WTC11 (cell line): ENCODE data around the gene YARS2. TPM values are rescaled to one million over a fixed set of nuclear protein-coding genes. Genes with fewer than 3 reads are reported as not detected.

Source experiments
- ATAC-seq: fragments of 200-7000 bp; cut with Tn5 transposase; 2 replicates; pipeline ENCODE4 v1.10.0; 2021; ENCODE audit warnings: mild to moderate bottlenecking, moderate library complexity
- CTCF ChIA-PET: fragments of 300-600 bp; sonication (Branson Sonifier 250); formaldehyde crosslinking; loops from one replicate; lab custom pipeline; 2021; ENCODE audit warnings: antibody characterized with exemption; lab: Charles Lee
- POLR2A ChIA-PET: fragments of 350-600 bp; sonication (Branson Sonifier 250); formaldehyde crosslinking; loops from one replicate; lab custom pipeline; 2021; ENCODE audit warnings: antibody characterized with exemption; lab: Charles Lee
- DNase-seq: peaks from one replicate; pipeline ENCODE4 v3.0.0; 2021; ENCODE audit warnings: low spot score
- H3K27ac Mint-ChIP-seq: 2 replicates; pipeline ENCODE4 v1.8.0; 2021; ENCODE audit warnings: mixed read lengths
- H3K27me3 Mint-ChIP-seq: 2 replicates; pipeline ENCODE4 v1.8.0; 2021; ENCODE audit warnings: low read depth, mild to moderate bottlenecking, moderate library complexity, mixed read lengths
- H3K36me3 Mint-ChIP-seq: 2 replicates; pipeline ENCODE4 v1.8.0; 2021; ENCODE audit warnings: mixed read lengths
- H3K4me1 Mint-ChIP-seq: 2 replicates; pipeline ENCODE4 v1.8.0; 2022; ENCODE audit warnings: mixed read lengths
- H3K4me3 Mint-ChIP-seq: 2 replicates; pipeline ENCODE4 v1.8.0; 2021; ENCODE audit warnings: mild to moderate bottlenecking, moderate library complexity, mixed read lengths
- H3K9me3 Mint-ChIP-seq: 2 replicates; pipeline ENCODE4 v1.8.0; 2021; ENCODE audit warnings: mixed read lengths
- CDX4 ChIP-seq: fragments of 250-450 bp; sonication (Bioruptor Pico); IDR thresholded peaks from 2 replicates; pipeline ENCODE4 v1.9.0; 2021; ENCODE audit warnings: moderate library complexity, mild to moderate bottlenecking, inconsistent platforms, borderline replicate concordance
- CREB1 ChIP-seq: sonication (generic); formaldehyde crosslinking; IDR thresholded peaks from 2 replicates; pipeline ENCODE4 v1.8.0; 2023; ENCODE audit warnings: mild to moderate bottlenecking, missing genetic modification reagents
- CREM ChIP-seq: sonication (generic); formaldehyde crosslinking; IDR thresholded peaks from 2 replicates; pipeline ENCODE4 v1.8.1; 2022; ENCODE audit warnings: mild to moderate bottlenecking, missing genetic modification reagents, moderate library complexity
- E2F1 ChIP-seq: sonication (generic); formaldehyde crosslinking; IDR thresholded peaks from 2 replicates; pipeline ENCODE4 v1.8.0; 2022; ENCODE audit warnings: mild to moderate bottlenecking, missing genetic modification reagents
- EMX1 ChIP-seq: fragments of 250-450 bp; sonication (Bioruptor Pico); IDR thresholded peaks from 2 replicates; pipeline ENCODE4 v1.8.0; 2021; ENCODE audit warnings: mild to moderate bottlenecking
- FOXP1 ChIP-seq: sonication (generic); formaldehyde crosslinking; IDR thresholded peaks from 2 replicates; pipeline ENCODE4 v1.8.0; 2022; ENCODE audit warnings: missing genetic modification reagents, mild to moderate bottlenecking, moderate library complexity, borderline replicate concordance
- GABPB1 ChIP-seq: sonication (generic); formaldehyde crosslinking; IDR thresholded peaks from 2 replicates; pipeline ENCODE4 v1.8.1; 2023; ENCODE audit warnings: mild to moderate bottlenecking, missing genetic modification reagents
- GRHL2 ChIP-seq: fragments of 250-450 bp; sonication (Bioruptor Pico); IDR thresholded peaks from 2 replicates; pipeline ENCODE4 v1.8.0; 2022; ENCODE audit warnings: mild to moderate bottlenecking, moderate library complexity; ENCODE audit not compliant: insufficient replicate concordance, severe bottlenecking
- NFE2L1 ChIP-seq: sonication (generic); formaldehyde crosslinking; IDR thresholded peaks from 2 replicates; pipeline ENCODE4 v1.8.1; 2023; ENCODE audit warnings: missing genetic modification reagents
- TEAD1 ChIP-seq: sonication (generic); formaldehyde crosslinking; IDR thresholded peaks from 2 replicates; pipeline ENCODE4 v1.8.0; 2022; ENCODE audit warnings: mild to moderate bottlenecking, missing genetic modification reagents
- TP53 ChIP-seq: sonication (generic); formaldehyde crosslinking; IDR thresholded peaks from 2 replicates; pipeline ENCODE4 v1.8.1; 2023; ENCODE audit warnings: mild to moderate bottlenecking, missing genetic modification reagents
- USF2 ChIP-seq: sonication (generic); formaldehyde crosslinking; IDR thresholded peaks from 2 replicates; pipeline ENCODE4 v1.8.1; 2023; ENCODE audit warnings: mild to moderate bottlenecking, missing genetic modification reagents, moderate library complexity
- ZNF138 ChIP-seq: sonication (generic); formaldehyde crosslinking; conservative IDR thresholded peaks from 2 replicates; pipeline ENCODE4 v1.8.1; 2022; ENCODE audit warnings: mild to moderate bottlenecking, moderate library complexity, missing genetic modification reagents
- ZNF281 ChIP-seq: sonication (generic); formaldehyde crosslinking; IDR thresholded peaks from 2 replicates; pipeline ENCODE4 v1.8.0; 2023; ENCODE audit warnings: mild to moderate bottlenecking, missing genetic modification reagents
- total RNA-seq: library from RNA; stranded (reverse); gene quantifications from 3 replicates; pipeline ENCODE4 v1.2.3, GENCODE V29; 2021
- TF ChIP-seq, protein P1 (sequence below): sonication (generic); formaldehyde crosslinking; IDR thresholded peaks from 2 replicates; pipeline ENCODE4 v1.8.1; 2022; ENCODE audit warnings: low read depth, mild to moderate bottlenecking, moderate library complexity, missing genetic modification reagents, borderline replicate concordance
- TF ChIP-seq, protein P2 (sequence below): fragments of 200-600 bp; IDR thresholded peaks from 2 replicates; pipeline ENCODE4 v1.8.0; 2022; ENCODE audit warnings: antibody characterized with exemption
- TF ChIP-seq, protein P3 (sequence below): sonication (generic); formaldehyde crosslinking; IDR thresholded peaks from 2 replicates; pipeline ENCODE4 v1.8.1; 2022; ENCODE audit warnings: mild to moderate bottlenecking, missing genetic modification reagents, moderate library complexity, borderline replicate concordance

YARS2 gene
- total RNA-seq, 1 experiment from 2014 or later: 41.4 TPM

DNA sequence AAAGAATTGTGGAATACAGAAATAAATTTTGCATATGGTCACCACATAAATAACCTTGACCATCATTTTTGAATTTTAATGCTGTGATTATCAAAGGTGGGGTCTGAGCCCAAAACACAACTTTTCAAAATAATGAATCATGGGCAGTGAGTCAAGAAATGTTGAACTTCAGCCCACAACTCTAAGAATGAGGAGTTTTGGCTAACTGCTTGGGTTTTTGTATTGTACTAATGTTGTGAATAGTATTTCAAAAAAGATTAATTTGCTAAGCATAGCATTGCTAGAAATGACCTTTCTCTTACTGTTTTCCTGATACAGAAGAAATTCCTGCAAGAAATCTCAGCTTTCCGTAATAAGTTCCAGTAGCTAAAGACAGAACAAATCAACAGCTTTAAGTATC is 24.4 kb upstream of the YARS2 start:
- CTCF ChIA-PET: interaction anchor here (1.3 to 2.9 kb wide), 2 partner anchors 13 to 24 kb away, joined by 3 to 16 read pairs; partner anchors contain the start of gene YARS2
- TF ChIP-seq TP53: no peak
- TF ChIP-seq, protein P1, sequence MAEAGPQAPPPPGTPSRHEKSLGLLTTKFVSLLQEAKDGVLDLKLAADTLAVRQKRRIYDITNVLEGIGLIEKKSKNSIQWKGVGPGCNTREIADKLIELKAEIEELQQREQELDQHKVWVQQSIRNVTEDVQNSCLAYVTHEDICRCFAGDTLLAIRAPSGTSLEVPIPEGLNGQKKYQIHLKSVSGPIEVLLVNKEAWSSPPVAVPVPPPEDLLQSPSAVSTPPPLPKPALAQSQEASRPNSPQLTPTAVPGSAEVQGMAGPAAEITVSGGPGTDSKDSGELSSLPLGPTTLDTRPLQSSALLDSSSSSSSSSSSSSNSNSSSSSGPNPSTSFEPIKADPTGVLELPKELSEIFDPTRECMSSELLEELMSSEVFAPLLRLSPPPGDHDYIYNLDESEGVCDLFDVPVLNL: no peak
- ATAC-seq: no peak
- H3K4me1 Mint-ChIP-seq: peaks cover 5% of the 10 kb centered on the region
- no peaks in the 10 kb centered on the region for H3K36me3 Mint-ChIP-seq
- POLR2A ChIA-PET: no interaction called here
- H3K9me3 Mint-ChIP-seq: no peaks in the 10 kb centered on the region
- H3K4me3 Mint-ChIP-seq: no peak overlapping the region
- no peak for DNase-seq
- H3K27me3 Mint-ChIP-seq: no peaks in the 10 kb centered on the region; the same call in 1 of the 2 replicates
- no peak overlapping the region for H3K27ac Mint-ChIP-seq

GRCh38 chr12:32777691-32778175 is 22.0 kb upstream of the YARS2 start:
- no peak overlapping the region for H3K27ac Mint-ChIP-seq
- no peaks in the 10 kb centered on the region for H3K9me3 Mint-ChIP-seq
- H3K27me3 Mint-ChIP-seq: no peaks in the 10 kb centered on the region; the same call in 1 of the 2 replicates
- H3K4me3 Mint-ChIP-seq: no peak overlapping the region
- POLR2A ChIA-PET: no interaction called here
- CTCF ChIA-PET: no interaction called here
- DNase-seq: no peak
- no peak for TF ChIP-seq CREB1 (CRISPR knock-in tag)
- TF ChIP-seq, all 79 proteins: peak for 0
- H3K4me1 Mint-ChIP-seq: peaks cover 5% of the 10 kb centered on the region
- H3K36me3 Mint-ChIP-seq: no peaks in the 10 kb centered on the region
- no peak for ATAC-seq

DNA sequence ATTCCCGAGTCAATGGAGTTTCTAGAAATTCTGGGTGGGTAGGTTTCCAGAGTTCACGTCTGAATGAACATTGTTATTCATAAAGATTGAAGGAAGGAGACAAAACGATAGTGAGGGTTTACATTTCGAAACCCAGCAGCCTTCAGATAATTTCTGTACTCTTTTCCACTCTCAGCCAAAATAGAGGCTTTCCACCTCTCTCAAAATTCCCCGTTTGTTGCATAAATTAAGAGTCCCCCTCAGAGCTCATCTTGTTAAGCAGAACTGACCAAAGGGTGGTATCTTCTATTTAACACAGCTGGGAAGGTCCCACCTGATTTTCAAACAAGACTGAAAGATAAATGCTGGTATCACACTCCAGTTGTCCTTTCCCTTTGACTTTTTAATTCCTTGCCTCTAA is 21.5 kb upstream of the YARS2 start:
- DNase-seq (no peak), ATAC-seq (no peak)
- Mint-ChIP-seq H3K4me3 (no peak overlapping the region), H3K27me3 (no peaks in the 10 kb centered on the region; the same call in 1 of the 2 replicates), H3K4me1 (peaks cover 5% of the 10 kb centered on the region), H3K27ac (no peak overlapping the region), H3K36me3 (no peaks in the 10 kb centered on the region), H3K9me3 (no peaks in the 10 kb centered on the region)
- TF ChIP-seq USF2 (CRISPR knock-in tag) (no peak), E2F1 (no peak), EMX1 (CRISPR knock-in tag) (no peak), CDX4 (CRISPR knock-in tag) (no peak), TP53 (no peak), FOXP1 (CRISPR knock-in tag) (no peak), CREM (CRISPR knock-in tag) (no peak), ZNF138 (CRISPR knock-in tag) (no peak), GRHL2 (CRISPR knock-in tag) (no peak), GABPB1 (no peak)
- TF ChIP-seq, protein P2, sequence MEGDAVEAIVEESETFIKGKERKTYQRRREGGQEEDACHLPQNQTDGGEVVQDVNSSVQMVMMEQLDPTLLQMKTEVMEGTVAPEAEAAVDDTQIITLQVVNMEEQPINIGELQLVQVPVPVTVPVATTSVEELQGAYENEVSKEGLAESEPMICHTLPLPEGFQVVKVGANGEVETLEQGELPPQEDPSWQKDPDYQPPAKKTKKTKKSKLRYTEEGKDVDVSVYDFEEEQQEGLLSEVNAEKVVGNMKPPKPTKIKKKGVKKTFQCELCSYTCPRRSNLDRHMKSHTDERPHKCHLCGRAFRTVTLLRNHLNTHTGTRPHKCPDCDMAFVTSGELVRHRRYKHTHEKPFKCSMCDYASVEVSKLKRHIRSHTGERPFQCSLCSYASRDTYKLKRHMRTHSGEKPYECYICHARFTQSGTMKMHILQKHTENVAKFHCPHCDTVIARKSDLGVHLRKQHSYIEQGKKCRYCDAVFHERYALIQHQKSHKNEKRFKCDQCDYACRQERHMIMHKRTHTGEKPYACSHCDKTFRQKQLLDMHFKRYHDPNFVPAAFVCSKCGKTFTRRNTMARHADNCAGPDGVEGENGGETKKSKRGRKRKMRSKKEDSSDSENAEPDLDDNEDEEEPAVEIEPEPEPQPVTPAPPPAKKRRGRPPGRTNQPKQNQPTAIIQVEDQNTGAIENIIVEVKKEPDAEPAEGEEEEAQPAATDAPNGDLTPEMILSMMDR: no peak
- ChIA-PET CTCF (no interaction called here), POLR2A (no interaction called here)

- H3K27me3 Mint-ChIP-seq: no peaks in the 10 kb centered on the region; the same call in 1 of the 2 replicates
- CTCF ChIA-PET: no interaction called here
- H3K4me1 Mint-ChIP-seq: peaks cover 5% of the 10 kb centered on the region
- no peak overlapping the region for H3K27ac Mint-ChIP-seq
- no peak overlapping the region for H3K4me3 Mint-ChIP-seq
- POLR2A ChIA-PET: no interaction called here
- H3K36me3 Mint-ChIP-seq: no peaks in the 10 kb centered on the region
- no peaks in the 10 kb centered on the region for H3K9me3 Mint-ChIP-seq
- DNase-seq (no peak), ATAC-seq (no peak)
- TF ChIP-seq, protein P3, sequence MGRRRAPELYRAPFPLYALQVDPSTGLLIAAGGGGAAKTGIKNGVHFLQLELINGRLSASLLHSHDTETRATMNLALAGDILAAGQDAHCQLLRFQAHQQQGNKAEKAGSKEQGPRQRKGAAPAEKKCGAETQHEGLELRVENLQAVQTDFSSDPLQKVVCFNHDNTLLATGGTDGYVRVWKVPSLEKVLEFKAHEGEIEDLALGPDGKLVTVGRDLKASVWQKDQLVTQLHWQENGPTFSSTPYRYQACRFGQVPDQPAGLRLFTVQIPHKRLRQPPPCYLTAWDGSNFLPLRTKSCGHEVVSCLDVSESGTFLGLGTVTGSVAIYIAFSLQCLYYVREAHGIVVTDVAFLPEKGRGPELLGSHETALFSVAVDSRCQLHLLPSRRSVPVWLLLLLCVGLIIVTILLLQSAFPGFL (CRISPR knock-in tag): no peak
- TF ChIP-seq ZNF281 (CRISPR knock-in tag) (no peak), TEAD1 (CRISPR knock-in tag) (no peak), NFE2L1 (CRISPR knock-in tag) (no peak)
Measured at GRCh38 chr12:32776258-32776657, 20.6 kb upstream of the YARS2 start.
